GM12873 (cell line): ENCODE data around the gene HOGA1.

Source experiments
- CTCF ChIP-seq: IDR thresholded peaks from 2 replicates; pipeline ENCODE4 v1.5.1; 2012; ENCODE audit warnings: low read depth, mild to moderate bottlenecking, moderate library complexity, low read length, control low read depth; ENCODE audit not compliant: insufficient read depth; ENCODE audit errors: missing control alignments

Gene HOGA1

GRCh38 chr10:97590082-97590747 is 6.0 kb downstream of the HOGA1 start:
- TF ChIP-seq CTCF: no peak

GRCh38 chr10:97590748-97591495 is 6.7 kb downstream of the HOGA1 start:
- TF ChIP-seq CTCF: no peak

GRCh38 chr10:97593421-97593820 is 9.2 kb downstream of the HOGA1 start:
- TF ChIP-seq CTCF: no peak

GRCh38 chr10:97596101-97597082 is 12.2 kb downstream of the HOGA1 start:
- TF ChIP-seq CTCF: no peak

- TF ChIP-seq CTCF: no peak
These were observed 13.6 kb downstream of the HOGA1 start for GRCh38 chr10:97597778-97598177.

DNA sequence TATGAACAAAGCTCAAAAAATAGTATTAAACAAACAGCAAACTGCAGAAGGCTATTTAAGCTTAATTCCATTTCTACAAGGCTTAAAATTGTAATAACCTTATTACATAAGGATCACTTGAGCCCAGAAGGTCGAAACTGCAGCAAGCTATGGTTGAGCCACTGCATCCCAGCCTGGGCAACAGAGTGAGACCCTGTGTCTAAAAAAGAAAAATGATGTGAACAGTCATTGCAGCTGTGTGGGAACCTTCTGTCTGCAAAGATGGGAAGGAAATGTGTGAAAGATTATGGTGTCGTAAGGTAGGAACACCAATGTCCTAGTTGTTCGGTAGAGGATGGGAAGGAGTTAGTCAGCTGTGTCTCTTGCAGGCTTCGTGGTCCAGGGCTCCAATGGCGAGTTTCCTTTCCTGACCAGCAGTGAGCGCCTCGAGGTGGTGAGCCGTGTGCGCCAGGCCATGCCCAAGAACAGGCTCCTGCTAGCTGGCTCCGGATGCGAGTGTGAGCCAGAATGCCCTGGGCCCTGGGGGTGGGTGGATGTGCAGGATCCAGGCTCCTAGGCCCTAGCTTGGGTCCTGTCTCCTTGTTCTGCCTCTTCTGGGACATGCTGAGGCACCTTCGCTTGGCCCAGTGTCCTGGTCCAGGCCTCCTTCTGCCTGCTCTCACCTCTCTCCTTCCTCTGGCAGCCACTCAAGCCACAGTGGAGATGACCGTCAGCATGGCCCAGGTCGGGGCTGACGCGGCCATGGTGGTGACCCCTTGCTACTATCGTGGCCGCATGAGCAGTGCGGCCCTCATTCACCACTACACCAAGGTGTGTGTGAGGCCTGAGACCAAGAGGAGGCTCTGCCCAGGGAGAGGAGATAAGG is 14.4 kb downstream of the HOGA1 start:
- TF ChIP-seq CTCF: no peak
